ENCODE measurements around the gene NEGR1.

- TF ChIP-seq RAD21 (conservative IDR thresholded peaks at IDR 0.05) (no peak), CTCF (IDR thresholded peaks at IDR 0.05; ENCODE audit: poor library complexity, severe bottlenecking) (no peak), POLR2AphosphoS5 (IDR thresholded peaks at IDR 0.05) (no peak), EZH2 (IDR thresholded peaks at IDR 0.05; ENCODE audit: borderline replicate concordance, insufficient read depth, low read length, poor library complexity, severe bottlenecking) (no peak), TAF1 (IDR thresholded peaks at IDR 0.05; ENCODE audit: low read depth) (no peak), EP300 (conservative IDR thresholded peaks at IDR 0.05; ENCODE audit: poor library complexity, severe bottlenecking) (no peak), MXI1 (conservative IDR thresholded peaks at IDR 0.05; ENCODE audit: poor library complexity, severe bottlenecking) (no peak)
- TF ChIP-seq, protein P1, sequence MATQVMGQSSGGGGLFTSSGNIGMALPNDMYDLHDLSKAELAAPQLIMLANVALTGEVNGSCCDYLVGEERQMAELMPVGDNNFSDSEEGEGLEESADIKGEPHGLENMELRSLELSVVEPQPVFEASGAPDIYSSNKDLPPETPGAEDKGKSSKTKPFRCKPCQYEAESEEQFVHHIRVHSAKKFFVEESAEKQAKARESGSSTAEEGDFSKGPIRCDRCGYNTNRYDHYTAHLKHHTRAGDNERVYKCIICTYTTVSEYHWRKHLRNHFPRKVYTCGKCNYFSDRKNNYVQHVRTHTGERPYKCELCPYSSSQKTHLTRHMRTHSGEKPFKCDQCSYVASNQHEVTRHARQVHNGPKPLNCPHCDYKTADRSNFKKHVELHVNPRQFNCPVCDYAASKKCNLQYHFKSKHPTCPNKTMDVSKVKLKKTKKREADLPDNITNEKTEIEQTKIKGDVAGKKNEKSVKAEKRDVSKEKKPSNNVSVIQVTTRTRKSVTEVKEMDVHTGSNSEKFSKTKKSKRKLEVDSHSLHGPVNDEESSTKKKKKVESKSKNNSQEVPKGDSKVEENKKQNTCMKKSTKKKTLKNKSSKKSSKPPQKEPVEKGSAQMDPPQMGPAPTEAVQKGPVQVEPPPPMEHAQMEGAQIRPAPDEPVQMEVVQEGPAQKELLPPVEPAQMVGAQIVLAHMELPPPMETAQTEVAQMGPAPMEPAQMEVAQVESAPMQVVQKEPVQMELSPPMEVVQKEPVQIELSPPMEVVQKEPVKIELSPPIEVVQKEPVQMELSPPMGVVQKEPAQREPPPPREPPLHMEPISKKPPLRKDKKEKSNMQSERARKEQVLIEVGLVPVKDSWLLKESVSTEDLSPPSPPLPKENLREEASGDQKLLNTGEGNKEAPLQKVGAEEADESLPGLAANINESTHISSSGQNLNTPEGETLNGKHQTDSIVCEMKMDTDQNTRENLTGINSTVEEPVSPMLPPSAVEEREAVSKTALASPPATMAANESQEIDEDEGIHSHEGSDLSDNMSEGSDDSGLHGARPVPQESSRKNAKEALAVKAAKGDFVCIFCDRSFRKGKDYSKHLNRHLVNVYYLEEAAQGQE (IDR thresholded peaks at IDR 0.05; ENCODE audit: borderline replicate concordance): no peak
Observed at GRCh38 chr1:71792264-71792663, 490.1 kb downstream of the NEGR1 start.
